Colonic mucosa (tissue), 4 donors: ENCODE measurements around the gene AOPEP. TPM values are rescaled to one million over a fixed set of nuclear protein-coding genes. Genes with fewer than 3 reads are reported as not detected.

ENCODE experiments used
- DNase-seq: peaks from one replicate; pipeline ENCODE4 v3.0.0-alpha.2; 2020
- H3K27ac ChIP-seq: fragments of 200-600 bp; one replicate; pipeline ENCODE4 v1.8.0; 2021
- H3K27me3 ChIP-seq: fragments of 200-600 bp; one replicate; pipeline ENCODE4 v1.8.0; 2021
- H3K36me3 ChIP-seq: fragments of 200-600 bp; one replicate; pipeline ENCODE4 v1.8.0; 2021
- H3K4me1 ChIP-seq: fragments of 200-600 bp; one replicate; pipeline ENCODE4 v1.8.0; 2021; ENCODE audit warnings: mild to moderate bottlenecking
- H3K4me3 ChIP-seq: fragments of 200-600 bp; one replicate; pipeline ENCODE4 v1.8.0; 2021
- H3K9ac ChIP-seq, 2 donors: one replicate each; pipeline ENCODE4 v1.7.0; 2013; ENCODE audit warnings: control low read depth in 2 of 2, low read depth in 2 of 2, low read length in 2 of 2
- H3K9me3 ChIP-seq: fragments of 200-600 bp; one replicate; pipeline ENCODE4 v1.8.0; 2021
- CTCF ChIP-seq: fragments of 200-600 bp; IDR thresholded peaks from one replicate; pipeline ENCODE4 v1.8.0; 2022; ENCODE audit warnings: antibody characterized with exemption, mild to moderate bottlenecking
- intact Hi-C: fragments of 100-400 bp; cut with DNase I; formaldehyde crosslinking; loops from one replicate; pipeline ENCODE4 v1.14.1; 2022
- total RNA-seq, 2 donors: library from RNA; stranded (reverse); fragmentation: NEBNext Ultra II Directional in 1 of 2; extraction: Animal tissue kit (Norgen Biotek cat#: 25700) in 1 of 2; gene quantifications; one replicate each; pipeline ENCODE4 v1.2.1, GENCODE V29; 2021
- donor health status: healthy.
- donor health status: DM: no; HTN: no; CAD: no.
- donor health status: DM: no; HTN: no; CAD: no.

The AOPEP gene
- total RNA-seq, 2 donors from 2014 or later = 38.4 to 43.2 TPM

GRCh38 chr9:95101326-95101725 is 374.8 kb downstream of the AOPEP start:
- H3K4me1 ChIP-seq = no peaks in the 10 kb centered on the region
- intact Hi-C loops = no loop called here
- no peak overlapping the region for H3K27ac ChIP-seq
- H3K36me3 ChIP-seq = no peaks in the 10 kb centered on the region
- DNase-seq = no peak
- H3K4me3 ChIP-seq = no peak overlapping the region
- H3K27me3 ChIP-seq = no peaks in the 10 kb centered on the region
- no peaks in the 10 kb centered on the region for H3K9me3 ChIP-seq
- H3K9ac ChIP-seq = no peak overlapping the region
- no peak for TF ChIP-seq CTCF

DNA sequence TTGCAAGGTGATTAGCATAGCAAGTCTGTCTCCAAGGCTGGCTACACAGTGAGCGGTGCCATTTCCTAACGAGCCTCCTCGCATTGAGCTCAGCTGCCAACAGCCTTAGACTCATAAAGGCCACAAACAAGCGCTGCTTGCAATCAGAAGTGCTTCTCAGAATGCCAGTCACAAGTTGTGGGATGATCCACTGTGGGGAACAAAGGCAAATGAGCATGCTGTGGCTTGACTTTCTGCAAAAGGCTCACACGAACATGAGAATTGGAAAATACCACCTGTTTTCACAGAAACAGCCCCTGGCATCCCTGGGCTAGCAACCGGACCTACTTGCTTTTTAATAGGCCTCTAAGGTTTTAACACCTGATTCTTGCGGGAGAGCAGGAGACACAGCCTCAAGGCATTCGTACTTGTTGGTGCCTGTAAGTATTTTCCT is 375.5 kb downstream of the AOPEP start:
- Histone ChIP-seq H3K4me3 (no peak overlapping the region), H3K9ac (no peak overlapping the region), H3K36me3 (no peaks in the 10 kb centered on the region), H3K27ac (no peak overlapping the region), H3K27me3 (no peaks in the 10 kb centered on the region), H3K4me1 (no peaks in the 10 kb centered on the region), H3K9me3 (no peaks in the 10 kb centered on the region)
- no peak for TF ChIP-seq CTCF
- DNase-seq = no peak
- intact Hi-C loops = no loop called here

GRCh38 chr9:95102572-95102971 is 376.1 kb downstream of the AOPEP start:
- no peaks in the 10 kb centered on the region for H3K36me3 ChIP-seq
- no peaks in the 10 kb centered on the region for H3K27me3 ChIP-seq
- TF ChIP-seq CTCF = no peak
- intact Hi-C loops = no loop called here
- no peak overlapping the region for H3K9ac ChIP-seq
- DNase-seq = no peak
- H3K9me3 ChIP-seq = no peaks in the 10 kb centered on the region
- H3K27ac ChIP-seq = no peak overlapping the region
- H3K4me1 ChIP-seq = no peaks in the 10 kb centered on the region
- H3K4me3 ChIP-seq = no peak overlapping the region

DNA sequence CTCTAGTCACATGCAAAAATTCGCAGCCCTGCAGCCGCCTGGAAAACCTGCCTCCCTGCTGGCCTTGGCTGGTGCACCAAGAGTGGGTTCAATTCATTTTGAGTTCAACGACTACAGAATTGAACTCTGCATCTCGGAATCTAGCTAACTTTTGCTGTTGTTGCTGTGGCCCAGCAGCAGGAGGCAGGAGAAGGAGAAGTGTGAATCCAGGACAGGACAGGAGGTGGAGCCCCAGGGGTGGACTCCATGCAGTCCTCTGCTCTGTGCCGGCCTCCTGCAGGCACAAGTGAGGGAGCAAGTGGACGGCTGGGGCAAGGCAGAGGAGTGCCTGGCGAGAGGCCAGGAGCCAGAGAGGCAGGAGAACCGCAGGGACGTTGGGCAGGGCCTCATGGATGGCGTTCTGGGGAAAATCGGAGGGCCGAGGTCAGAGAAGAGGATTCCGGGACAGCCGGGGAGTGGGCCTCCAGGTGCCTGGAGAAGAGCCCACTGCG is 376.8 kb downstream of the AOPEP start:
- H3K4me1 ChIP-seq = no peaks in the 10 kb centered on the region
- no peaks in the 10 kb centered on the region for H3K9me3 ChIP-seq
- H3K27me3 ChIP-seq = no peaks in the 10 kb centered on the region
- no peak for DNase-seq
- H3K36me3 ChIP-seq = no peaks in the 10 kb centered on the region
- no peak overlapping the region for H3K27ac ChIP-seq
- intact Hi-C loops = no loop called here
- H3K9ac ChIP-seq = no peak overlapping the region
- no peak for TF ChIP-seq CTCF
- no peak overlapping the region for H3K4me3 ChIP-seq

GRCh38 chr9:95103871-95104580 is 377.5 kb downstream of the AOPEP start:
- H3K4me3 ChIP-seq = no peak overlapping the region
- H3K4me1 ChIP-seq = no peaks in the 10 kb centered on the region
- no peak overlapping the region for H3K9ac ChIP-seq
- no peaks in the 10 kb centered on the region for H3K27me3 ChIP-seq
- no peak overlapping the region for H3K27ac ChIP-seq
- intact Hi-C loops = no loop called here
- DNase-seq = no peak
- no peak for TF ChIP-seq CTCF
- H3K36me3 ChIP-seq = no peaks in the 10 kb centered on the region
- no peaks in the 10 kb centered on the region for H3K9me3 ChIP-seq
